Ovary (tissue), 9 donors: Measurements from ENCODE around the gene ACVR2A. TPM values are rescaled to one million over a fixed set of nuclear protein-coding genes. Genes with fewer than 3 reads are reported as not detected.
A peak's percentile ranks its signal among the peaks of the same experiment; 100 is the strongest.

Experiments
- DNase-seq, 5 donors: peaks; one replicate each; pipeline ENCODE4 v3.0.0-alpha.2; 2019 to 2020
- H3K27ac ChIP-seq, 2 donors: fragments of 200-600 bp; one replicate each; pipeline versions ENCODE4 v1.5.1 to v1.8.0; 2019 to 2022
- H3K27me3 ChIP-seq: fragments of 200-600 bp; one replicate; pipeline ENCODE4 v1.8.0; 2022
- H3K36me3 ChIP-seq: fragments of 200-600 bp; sonication (generic); one replicate; pipeline ENCODE4 v1.5.1; 2019
- H3K4me1 ChIP-seq: one replicate; pipeline ENCODE4 v1.8.1; 2013; ENCODE audit warnings: mild to moderate bottlenecking, moderate library complexity; ENCODE audit not compliant: insufficient read depth
- H3K4me3 ChIP-seq: fragments of 200-600 bp; sonication (generic); one replicate; pipeline ENCODE4 v1.5.1; 2017
- H3K9me3 ChIP-seq, 2 donors: fragments of 200-600 bp in 1 of 2; sonication (generic) in 1 of 2; one replicate each; pipeline versions ENCODE4 v1.5.1 to v1.8.1; 2013 to 2019; ENCODE audit warnings: mild to moderate bottlenecking in 1 of 2, moderate library complexity in 1 of 2
- CTCF ChIP-seq, 3 donors: fragments of 450-650 bp in 2 of 3; fragments of 200-600 bp in 1 of 3; IDR thresholded peaks; one replicate each; pipeline versions ENCODE4 v1.5.1 to v1.8.0; 2016 to 2022; ENCODE audit warnings: antibody characterized with exemption in 3 of 3, mild to moderate bottlenecking in 1 of 3
- EP300 ChIP-seq: sonication (generic); formaldehyde crosslinking; IDR thresholded peaks from one replicate; pipeline ENCODE4 v1.6.1; 2017; ENCODE audit warnings: antibody characterized with exemption
- POLR2A ChIP-seq: fragments of 450-650 bp; IDR thresholded peaks from one replicate; pipeline ENCODE4 v1.6.1; 2017; ENCODE audit warnings: antibody characterized with exemption, mild to moderate bottlenecking, moderate library complexity
- whole genome bisulfite sequencing, 3 donors: extraction: QIAGEN DNeasy Blood & Tissue Kit in 1 of 3; methylation state at CpG; one replicate each; pipeline versions ENCODE4 v1.1.5 to v1.1.7; 2013 to 2017; 5-methylcytosine and 5-hydroxymethylcytosine counted together
- intact Hi-C, 4 donors: fragments of 100-400 bp; cut with DNase I; formaldehyde crosslinking; loops; one replicate each; pipeline versions ENCODE4 v1.11.0 to v1.15.1; 2022 to 2023
- polyA plus RNA-seq, 2 donors: library from polyadenylated mRNA; stranded (reverse); fragments of 200-250 nt in 1 of 2; fragments of 350-450 nt in 1 of 2; fragmentation: Illumina TruSeq in 1 of 2; extraction: RNeasy Lipid Tissue Mini Kit (QIAGEN cat#74804) in 1 of 2; gene quantifications; one replicate each; pipeline ENCODE4 v1.2.3, GENCODE V29; 2013 to 2014
- total RNA-seq, 7 donors: library from RNA; depleted of rRNA in 2 of 7; stranded (reverse); fragments of >200 nt in 2 of 7; fragmentation: NEBNext Ultra II Directional in 3 of 7; extraction: Animal tissue kit (Norgen Biotek cat#: 25700) in 3 of 7; gene quantifications; one replicate each; pipeline versions ENCODE4 v1.1.0 to v1.2.4, GENCODE V29; 2016 to 2023
- donor health status: DM: no; HTN: no; CAD: no; lungs with moderate emphysema.
- donor health status: DM: no; HTN: no; CAD: no.
- donor health status: Bipolar disorder and iron deficiency.
- donor health status: DM: yes; HTN: yes; CAD: no.
- donor health status: DM: no; HTN: no; CAD: no.
- donor health status: DM: yes; HTN: yes; CAD: no.

Gene ACVR2A
- total and polyA plus RNA-seq, 9 donors, result 4.5 to 36.9 (median 21.4) TPM

- H3K36me3 ChIP-seq, result no peaks in the 10 kb centered on the region
- TF ChIP-seq CTCF (IDR thresholded peaks at IDR 0.05) (peak in 2 of 3 donors; percentile 9 to 23), POLR2A (peak; percentile 45), EP300 (no peak)
- DNase-seq, result peak; percentile 90 to 95 (median 93)
- no peaks in the 10 kb centered on the region for H3K27me3 ChIP-seq
- intact Hi-C loops, result no loop called here
- no peaks in the 10 kb centered on the region for H3K9me3 ChIP-seq
- H3K4me1 ChIP-seq, result peaks cover 2% of the 10 kb centered on the region
- peak overlapping the region; percentile 55 for H3K4me3 ChIP-seq
- 0% methylated on average over 55 to 113 of the region's 113 CpGs for WGBS, 3 donors
- peak overlapping the region; percentile 96 to 97 for H3K27ac ChIP-seq
Measured at GRCh38 chr2:147843864-147844696, 749 bp upstream of the ACVR2A start.

GRCh38 chr2:147845411-147845971 is 662 bp downstream of the ACVR2A start:
- H3K36me3 ChIP-seq, result no peaks in the 10 kb centered on the region
- no peak overlapping the region for H3K27ac ChIP-seq
- TF ChIP-seq POLR2A (no peak), EP300 (no peak), CTCF (IDR thresholded peaks at IDR 0.05) (no peak)
- H3K4me3 ChIP-seq, result peak overlapping the region; percentile 55
- intact Hi-C loops, result no loop called here
- H3K27me3 ChIP-seq, result no peaks in the 10 kb centered on the region
- WGBS, 3 donors, result 0 to 1% (median 1%) methylated on average over 14 of the region's 14 CpGs
- H3K4me1 ChIP-seq, result peaks cover 2% of the 10 kb centered on the region
- DNase-seq, result no peak
- H3K9me3 ChIP-seq, result no peaks in the 10 kb centered on the region

- WGBS, 3 donors, result 24 to 41% (median 34%) methylated on average over 5 of the region's 5 CpGs
- Histone ChIP-seq H3K4me1 (peaks cover 2% of the 10 kb centered on the region), H3K27ac (no peak overlapping the region), H3K36me3 (no peaks in the 10 kb centered on the region), H3K9me3 (no peaks in the 10 kb centered on the region), H3K4me3 (peak overlapping the region; percentile 55), H3K27me3 (no peaks in the 10 kb centered on the region)
- intact Hi-C loops, result no loop called here
- TF ChIP-seq POLR2A, result no peak
- TF ChIP-seq CTCF (IDR thresholded peaks at IDR 0.05), result no peak
- no peak for TF ChIP-seq EP300
- no peak for DNase-seq
Measured at GRCh38 chr2:147846412-147847081, 1.7 kb downstream of the ACVR2A start.

- Histone ChIP-seq H3K27ac (no peak overlapping the region), H3K4me1 (peaks cover 2% of the 10 kb centered on the region), H3K4me3 (no peak overlapping the region), H3K9me3 (no peaks in the 10 kb centered on the region), H3K27me3 (no peaks in the 10 kb centered on the region), H3K36me3 (no peaks in the 10 kb centered on the region)
- intact Hi-C loops, result no loop called here
- TF ChIP-seq CTCF (IDR thresholded peaks at IDR 0.05), result no peak
- no peak for TF ChIP-seq POLR2A
- no peak for TF ChIP-seq EP300
- DNase-seq, result no peak
Measured at GRCh38 chr2:147847746-147848391, 3.0 kb downstream of the ACVR2A start.
